Upper lobe of left lung (tissue), 4 donors: Measurements from ENCODE around the gene PINK1.

Experiments
- CTCF ChIP-seq, 6 experiments: fragments of 450-650 bp in 4 of 6; fragments of 200-600 bp in 2 of 6; sonication (generic) in 2 of 6; IDR thresholded peaks; one replicate each; pipeline ENCODE4 v1.5.1; 2016 to 2019; ENCODE audit warnings: antibody characterized with exemption in 6 of 6
- POLR2AphosphoS5 ChIP-seq, 2 donors: sonication (generic); formaldehyde crosslinking; IDR thresholded peaks; one replicate each; pipeline ENCODE4 v1.5.1; 2017; ENCODE audit warnings: antibody characterized with exemption in 2 of 2

GRCh38 chr1:20634594-20635084 is 1.4 kb downstream of the PINK1 start:
- TF ChIP-seq CTCF (IDR thresholded peaks at IDR 0.05), result no peak
- TF ChIP-seq POLR2AphosphoS5 (IDR thresholded peaks at IDR 0.05), result no peak
